Progenitor cell of endocrine pancreas (in vitro differentiated cells): ENCODE data around the gene SLC16A3. TPM values are rescaled to one million over a fixed set of nuclear protein-coding genes. Genes with fewer than 3 reads are reported as not detected.

Experiments used
- DNase-seq: peaks from one replicate; pipeline ENCODE4 v3.0.0; 2021; ENCODE audit warnings: low spot score; ENCODE audit not compliant: unreplicated experiment
- H3K27ac Mint-ChIP-seq: 2 replicates; pipeline ENCODE4 v1.8.0; 2021; ENCODE audit warnings: mild to moderate bottlenecking, moderate library complexity, mixed read lengths
- H3K27me3 Mint-ChIP-seq: 2 replicates; pipeline ENCODE4 v1.8.0; 2021; ENCODE audit warnings: mixed read lengths
- H3K36me3 Mint-ChIP-seq: 2 replicates; pipeline ENCODE4 v1.8.0; 2022; ENCODE audit warnings: mixed read lengths; ENCODE audit not compliant: insufficient read depth
- H3K4me1 Mint-ChIP-seq: 2 replicates; pipeline ENCODE4 v1.8.0; 2021; ENCODE audit warnings: low read depth, mixed read lengths
- H3K4me3 Mint-ChIP-seq: 2 replicates; pipeline ENCODE4 v1.8.0; 2021; ENCODE audit warnings: low read depth, mild to moderate bottlenecking, moderate library complexity, mixed read lengths
- H3K9me3 Mint-ChIP-seq: 2 replicates; pipeline ENCODE4 v1.8.0; 2021; ENCODE audit warnings: low read depth, mixed read lengths
- CTCF ChIP-seq: fragments of 200-600 bp; sonication (generic); IDR thresholded peaks from one replicate; pipeline ENCODE4 v1.5.0; 2021; ENCODE audit warnings: antibody characterized with exemption, mild to moderate bottlenecking; ENCODE audit not compliant: unreplicated experiment
- total RNA-seq: library from RNA; stranded (reverse); gene quantifications from 2 replicates; pipeline ENCODE4 v1.2.1, GENCODE V29; 2021

SLC16A3 gene
- total RNA-seq, 1 donor from 2014 or later, result 5.4 TPM

GRCh38 chr17:82226809-82227628 lies 1.8 kb upstream of the SLC16A3 start:
- TF ChIP-seq CTCF, result no peak
- no peak for DNase-seq
- H3K27me3 Mint-ChIP-seq, result peaks cover 13% of the 10 kb centered on the region
- peaks cover 1% of the 10 kb centered on the region for H3K4me1 Mint-ChIP-seq
- H3K27ac Mint-ChIP-seq, result no peak overlapping the region
- H3K4me3 Mint-ChIP-seq, result no peak overlapping the region
- H3K9me3 Mint-ChIP-seq, result no peaks in the 10 kb centered on the region
- no peaks in the 10 kb centered on the region for H3K36me3 Mint-ChIP-seq

- Mint-ChIP-seq H3K27me3 (peaks cover 11% of the 10 kb centered on the region), H3K27ac (no peak overlapping the region), H3K4me1 (peaks cover 1% of the 10 kb centered on the region), H3K36me3 (no peaks in the 10 kb centered on the region), H3K4me3 (no peak overlapping the region), H3K9me3 (no peaks in the 10 kb centered on the region)
- no peak for TF ChIP-seq CTCF
- DNase-seq, result no peak
Measured at GRCh38 chr17:82227629-82228277, 1.1 kb upstream of the SLC16A3 start.

GRCh38 chr17:82228278-82228841 lies 482 bp upstream of the SLC16A3 start:
- no peak overlapping the region for H3K27ac Mint-ChIP-seq
- no peaks in the 10 kb centered on the region for H3K36me3 Mint-ChIP-seq
- peaks cover 10% of the 10 kb centered on the region for H3K27me3 Mint-ChIP-seq
- no peaks in the 10 kb centered on the region for H3K9me3 Mint-ChIP-seq
- H3K4me1 Mint-ChIP-seq, result peaks cover 1% of the 10 kb centered on the region
- peak overlapping the region; percentile 40 for H3K4me3 Mint-ChIP-seq
- TF ChIP-seq CTCF, result no peak
- DNase-seq, result no peak

- Mint-ChIP-seq H3K4me3 (peak overlapping the region; percentile 45), H3K36me3 (no peaks in the 10 kb centered on the region), H3K9me3 (no peaks in the 10 kb centered on the region), H3K4me1 (peaks cover 7% of the 10 kb centered on the region), H3K27me3 (peaks cover 7% of the 10 kb centered on the region), H3K27ac (no peak overlapping the region)
- TF ChIP-seq CTCF, result no peak
- DNase-seq, result no peak
Measured at GRCh38 chr17:82229698-82230608, 1.1 kb downstream of the SLC16A3 start.
